ENCODE results near the gene MRPL18.

DNA sequence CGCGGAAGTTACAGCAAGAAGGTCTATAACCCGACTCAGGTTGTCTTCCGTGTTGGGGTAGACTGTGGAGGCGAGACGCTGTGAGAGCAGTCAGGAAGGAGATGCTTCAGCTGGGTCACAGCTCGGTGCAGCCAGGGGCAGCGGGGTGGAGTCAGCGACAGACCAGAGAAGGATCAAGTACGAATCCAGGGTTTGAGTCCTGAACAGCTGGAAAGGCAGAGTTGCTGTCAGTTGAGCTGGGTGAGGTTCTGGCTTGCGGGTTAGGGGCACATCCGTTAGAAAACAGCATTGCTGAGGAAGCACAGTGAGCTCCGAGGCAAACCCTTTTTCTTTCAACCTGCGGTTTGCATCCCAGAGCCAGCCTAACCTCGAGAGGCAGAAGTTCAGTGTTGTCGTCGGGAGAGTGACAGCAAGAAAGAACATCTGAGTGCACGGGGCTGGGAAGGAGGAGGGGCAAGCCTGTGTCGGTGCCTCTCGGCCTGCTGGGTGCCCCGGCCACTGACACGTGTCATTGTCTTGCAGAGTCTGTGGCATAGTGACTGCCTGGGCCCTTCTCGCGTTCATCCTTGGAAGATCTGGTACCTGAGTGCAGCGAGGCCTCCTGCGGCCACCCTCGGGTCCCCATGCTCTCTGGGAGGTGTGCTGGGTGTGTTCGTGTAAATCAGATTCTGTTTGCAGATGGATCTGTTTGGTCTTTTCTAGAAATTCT is 29.8 kb downstream of the MRPL18 start:
- TF ChIP-seq EZH2 (IDR thresholded peaks at IDR 0.05; ENCODE audit: borderline replicate concordance, insufficient read depth, low read length, poor library complexity, severe bottlenecking): no peak
- TF ChIP-seq EP300 (conservative IDR thresholded peaks at IDR 0.05; ENCODE audit: poor library complexity, severe bottlenecking): no peak
- TF ChIP-seq, protein P1, sequence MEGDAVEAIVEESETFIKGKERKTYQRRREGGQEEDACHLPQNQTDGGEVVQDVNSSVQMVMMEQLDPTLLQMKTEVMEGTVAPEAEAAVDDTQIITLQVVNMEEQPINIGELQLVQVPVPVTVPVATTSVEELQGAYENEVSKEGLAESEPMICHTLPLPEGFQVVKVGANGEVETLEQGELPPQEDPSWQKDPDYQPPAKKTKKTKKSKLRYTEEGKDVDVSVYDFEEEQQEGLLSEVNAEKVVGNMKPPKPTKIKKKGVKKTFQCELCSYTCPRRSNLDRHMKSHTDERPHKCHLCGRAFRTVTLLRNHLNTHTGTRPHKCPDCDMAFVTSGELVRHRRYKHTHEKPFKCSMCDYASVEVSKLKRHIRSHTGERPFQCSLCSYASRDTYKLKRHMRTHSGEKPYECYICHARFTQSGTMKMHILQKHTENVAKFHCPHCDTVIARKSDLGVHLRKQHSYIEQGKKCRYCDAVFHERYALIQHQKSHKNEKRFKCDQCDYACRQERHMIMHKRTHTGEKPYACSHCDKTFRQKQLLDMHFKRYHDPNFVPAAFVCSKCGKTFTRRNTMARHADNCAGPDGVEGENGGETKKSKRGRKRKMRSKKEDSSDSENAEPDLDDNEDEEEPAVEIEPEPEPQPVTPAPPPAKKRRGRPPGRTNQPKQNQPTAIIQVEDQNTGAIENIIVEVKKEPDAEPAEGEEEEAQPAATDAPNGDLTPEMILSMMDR (IDR thresholded peaks at IDR 0.05; ENCODE audit: poor library complexity, severe bottlenecking): no peak
